HCT116 (cell line): Measurements from ENCODE around the gene BMP2K. TPM values are rescaled to one million over a fixed set of nuclear protein-coding genes. Genes with fewer than 3 reads are reported as not detected.

Source experiments
- ATAC-seq: fragments of 200-7000 bp; cut with Tn5 transposase; 2 replicates; pipeline ENCODE4 v1.9.1; 2020; ENCODE audit warnings: mild to moderate bottlenecking, moderate library complexity
- BruUV-seq: library from RNA; stranded (reverse); fragments of 400-500 nt; replicated peaks from 2 replicates; lab custom pipeline; 2021; lab: Mats Ljungman, UMichigan
- CTCF ChIA-PET: fragments of 300-600 bp; sonication (Branson Sonifier 250); formaldehyde crosslinking; loops from one replicate; lab custom pipeline; 2021; ENCODE audit warnings: antibody characterized with exemption; lab: Charles Lee
- POLR2A ChIA-PET: fragments of 300-600, 350-600 bp; sonication (Branson Sonifier 250); formaldehyde crosslinking; loops from one replicate; lab custom pipeline; 2021; ENCODE audit warnings: antibody characterized with exemption; lab: Charles Lee
- RAD21 ChIA-PET, 2 experiments: fragments of 300-600 bp; sonication (Branson Sonifier 250); formaldehyde crosslinking; loops; one replicate each; lab custom pipeline; 2023; ENCODE audit warnings: low total read pairs in 2 of 2; ENCODE audit not compliant: uncharacterized antibody in 2 of 2, unreplicated experiment in 2 of 2, low non-redundant PET in 1 of 2; lab: Charles Lee
- DNase-seq: peaks from one replicate; pipeline ENCODE4 v3.0.0-alpha.2; 2010; ENCODE audit warnings: low read depth, low spot score
- H2AFZ ChIP-seq: fragments of 200-600 bp; shearing (Covaris generic), sonication (generic); 2 replicates; pipeline ENCODE4 v1.6.1; 2017; ENCODE audit warnings: low read depth, mixed run types, mixed read lengths, antibody characterized with exemption, low read length; ENCODE audit not compliant: poor library complexity, severe bottlenecking
- H3K27ac ChIP-seq: 2 replicates; pipeline ENCODE4 v1.5.1; 2012; ENCODE audit warnings: low read depth, low read length
- H3K27me3 ChIP-seq: fragments of 200-600 bp; sonication (generic); 2 replicates; pipeline ENCODE4 v1.6.1; 2016; ENCODE audit warnings: mixed run types, low read length, mixed read lengths; ENCODE audit not compliant: insufficient read depth
- H3K36me3 ChIP-seq, 2 experiments: fragments of 200-500 bp in 1 of 2; fragments of 200-600 bp in 1 of 2; sonication (Bioruptor generic) in 1 of 2; sonication (generic) in 1 of 2; 2 replicates each; pipeline versions ENCODE4 v1.5.1 to v1.6.1; 2014 to 2016; ENCODE audit warnings: low read length in 2 of 2, inconsistent platforms in 1 of 2, mixed read lengths in 1 of 2, mixed run types in 1 of 2; ENCODE audit not compliant: insufficient read depth in 2 of 2, control insufficient read depth in 1 of 2
- H3K4me1 ChIP-seq, 2 experiments: fragments of 200-600 bp in 1 of 2; sonication (generic) in 1 of 2; 2 replicates each; pipeline versions ENCODE4 v1.5.1 to v1.6.1; 2012 to 2017; ENCODE audit warnings: low read length in 2 of 2, inconsistent platforms in 1 of 2, mild to moderate bottlenecking in 1 of 2, mixed read lengths in 1 of 2, mixed run types in 1 of 2, moderate library complexity in 1 of 2; ENCODE audit not compliant: insufficient read depth in 2 of 2, control insufficient read depth in 1 of 2
- H3K4me2 ChIP-seq: fragments of 200-600 bp; sonication (generic); 2 replicates; pipeline ENCODE4 v1.6.1; 2017; ENCODE audit warnings: mixed run types, low read length, mixed read lengths
- H3K4me3 ChIP-seq, 2 experiments: fragments of 200-600 bp in 1 of 2; sonication (generic) in 1 of 2; replicated peaks in 1 of 2; 2 replicates each; pipeline ENCODE4 v1.5.1; 2011 to 2016; ENCODE audit warnings: low read length in 2 of 2, control low read depth in 1 of 2, low read depth in 1 of 2, mild to moderate bottlenecking in 1 of 2, mixed read lengths in 1 of 2, mixed run types in 1 of 2
- H3K79me2 ChIP-seq: fragments of 200-600 bp; sonication (generic); 2 replicates; pipeline ENCODE4 v1.6.1; 2017; ENCODE audit warnings: mild to moderate bottlenecking, mixed run types, low read length, moderate library complexity, mixed read lengths; ENCODE audit not compliant: insufficient read depth
- H3K9ac ChIP-seq: fragments of 200-600 bp; sonication (generic); 2 replicates; pipeline ENCODE4 v1.6.1; 2016; ENCODE audit warnings: low read length, mixed read lengths
- H3K9me2 ChIP-seq: fragments of 200-600 bp; sonication (generic), shearing (Covaris generic); 2 replicates; pipeline ENCODE4 v1.6.1; 2017; ENCODE audit warnings: mixed run types, mild to moderate bottlenecking, moderate library complexity; ENCODE audit not compliant: insufficient read depth
- H3K9me3 ChIP-seq, 2 experiments: fragments of 200-500 bp in 1 of 2; fragments of 200-600 bp in 1 of 2; sonication (Bioruptor generic) in 1 of 2; sonication (generic) in 1 of 2; 2 replicates each; pipeline ENCODE4 v1.6.1; 2014 to 2017; ENCODE audit warnings: low read length in 2 of 2, mixed read lengths in 2 of 2, inconsistent platforms in 1 of 2, low read depth in 1 of 2, mild to moderate bottlenecking in 1 of 2, mixed run types in 1 of 2, moderate library complexity in 1 of 2; ENCODE audit not compliant: control insufficient read depth in 1 of 2, insufficient read depth in 1 of 2
- H4K20me1 ChIP-seq: fragments of 200-600 bp; sonication (generic), shearing (Covaris generic); 2 replicates; pipeline ENCODE4 v1.6.1; 2017; ENCODE audit warnings: mixed run types, mild to moderate bottlenecking, moderate library complexity; ENCODE audit not compliant: insufficient read depth
- ATF3 ChIP-seq: IDR thresholded peaks from 2 replicates; pipeline ENCODE4 v1.6.1; 2012
- CBX3 ChIP-seq: IDR thresholded peaks from 2 replicates; pipeline ENCODE4 v1.6.1; 2012; ENCODE audit warnings: low read depth
- EGR1 ChIP-seq: IDR thresholded peaks from 2 replicates; pipeline ENCODE4 v1.6.1; 2012; ENCODE audit warnings: low read depth
- ELF1 ChIP-seq: IDR thresholded peaks from 2 replicates; pipeline ENCODE4 v1.6.1; 2012; ENCODE audit warnings: low read depth, borderline replicate concordance
- EZH2 ChIP-seq: fragments of 200-600 bp; sonication (generic); IDR thresholded peaks from 2 replicates; pipeline ENCODE4 v1.6.1; 2017; ENCODE audit warnings: antibody characterized with exemption, mixed run types
- EZH2phosphoT487 ChIP-seq: fragments of 200-600 bp; IDR thresholded peaks from 2 replicates; pipeline ENCODE4 v1.6.1; 2018; ENCODE audit warnings: antibody characterized with exemption, borderline replicate concordance
- FOSL1 ChIP-seq: IDR thresholded peaks from 2 replicates; pipeline ENCODE4 v1.6.1; 2012; ENCODE audit warnings: low read depth
- MAX ChIP-seq: IDR thresholded peaks from 2 replicates; pipeline ENCODE4 v1.6.1; 2012
- POLR2A ChIP-seq: IDR thresholded peaks from 2 replicates; pipeline ENCODE4 v1.7.0; 2011; ENCODE audit warnings: borderline replicate concordance; ENCODE audit not compliant: insufficient read depth, insufficient read length; ENCODE audit errors: extremely low read depth
- POLR2AphosphoS5 ChIP-seq: IDR thresholded peaks from 2 replicates; pipeline ENCODE4 v1.6.1; 2011; ENCODE audit warnings: mild to moderate bottlenecking, low read depth, low read length, moderate library complexity
- RAD21 ChIP-seq: IDR thresholded peaks from 2 replicates; pipeline ENCODE4 v1.6.1; 2012; ENCODE audit warnings: low read depth, mild to moderate bottlenecking
- REST ChIP-seq: IDR thresholded peaks from 2 replicates; pipeline ENCODE4 v1.6.1; 2012; ENCODE audit warnings: low read depth
- SRF ChIP-seq: IDR thresholded peaks from 2 replicates; pipeline ENCODE4 v1.6.1; 2012; ENCODE audit warnings: low read depth
- TCF7L2 ChIP-seq: IDR thresholded peaks from 2 replicates; pipeline ENCODE4 v1.7.0; 2011; ENCODE audit warnings: borderline replicate concordance, inconsistent platforms; ENCODE audit not compliant: insufficient read depth, insufficient read length; ENCODE audit errors: extremely low read depth
- ZNF274 ChIP-seq: fragments of 200-500 bp; sonication (Bioruptor generic); IDR thresholded peaks from 2 replicates; pipeline ENCODE4 v1.6.1; 2014; ENCODE audit warnings: mild to moderate bottlenecking, low read depth, low read length, inconsistent platforms
- intact Hi-C: fragments of 100-400 bp; cut with micrococcal nuclease; formaldehyde crosslinking; loops from 2 replicates; pipeline ENCODE4 v1.10.0; 2022
- total RNA-seq: library from RNA; stranded (reverse); gene quantifications from one replicate; pipeline ENCODE4 v1.2.1, GENCODE V29; 2021; ENCODE audit not compliant: unreplicated experiment

The BMP2K gene
- total RNA-seq, 1 experiment from 2014 or later, result 27.7 TPM

GRCh38 chr4:78862314-78862737 lies 86.2 kb downstream of the BMP2K start:
- RAD21 ChIA-PET, result no interaction called here
- intact Hi-C loops, result loop anchor here (5.0 to 10.0 kb wide), 3 partner anchors 218 to 905 kb away; no protein-coding TSS in a partner anchor
- no peaks in the 10 kb centered on the region for H3K79me2 ChIP-seq
- ATAC-seq (no peak), DNase-seq (no peak)
- CTCF ChIA-PET, result interaction anchor here (1.1 to 1.2 kb wide), 2 partner anchors 11 to 803 kb away, joined by 4 read pairs; no protein-coding TSS in a partner anchor
- no peak overlapping the region for H3K4me3 ChIP-seq
- H2AFZ ChIP-seq, result no peak overlapping the region
- H3K4me1 ChIP-seq, result no peaks in the 10 kb centered on the region
- H3K36me3 ChIP-seq, result no peaks in the 10 kb centered on the region
- H3K4me2 ChIP-seq, result no peak overlapping the region
- H3K9me3 ChIP-seq, result no peaks in the 10 kb centered on the region
- POLR2A ChIA-PET, result no interaction called here
- no peak overlapping the region for H3K27ac ChIP-seq
- TF ChIP-seq CBX3, result no peak
- TF ChIP-seq TCF7L2, result no peak
- TF ChIP-seq SRF, result no peak
- TF ChIP-seq ATF3, result no peak
- TF ChIP-seq EGR1, result no peak
- no peak for TF ChIP-seq POLR2A
- no peak for TF ChIP-seq ZNF274
- no peak for TF ChIP-seq FOSL1
- no peak for TF ChIP-seq RAD21
- no peak for TF ChIP-seq EZH2
- TF ChIP-seq EZH2phosphoT487, result no peak
- TF ChIP-seq POLR2AphosphoS5, result no peak
- TF ChIP-seq ELF1, result no peak
- no peak for TF ChIP-seq MAX
- no peak for TF ChIP-seq REST
- no peaks in the 10 kb centered on the region for H3K27me3 ChIP-seq
- H3K9ac ChIP-seq, result no peak overlapping the region
- no TSS peak for BruUV-seq
- no peaks in the 10 kb centered on the region for H3K9me2 ChIP-seq
- no peaks in the 10 kb centered on the region for H4K20me1 ChIP-seq
